Esophagus (tissue), 2 donors: ENCODE data around the gene COL12A1. TPM values are rescaled to one million over a fixed set of nuclear protein-coding genes. Genes with fewer than 3 reads are reported as not detected.

Source experiments
- H3K27ac ChIP-seq, 2 donors: one replicate each; pipeline ENCODE4 v1.5.1; 2013; ENCODE audit warnings: low read depth in 2 of 2, mild to moderate bottlenecking in 2 of 2, inconsistent platforms in 1 of 2, low read length in 1 of 2, moderate library complexity in 1 of 2
- H3K27me3 ChIP-seq, 2 donors: one replicate each; pipeline ENCODE4 v1.6.1; 2013; ENCODE audit warnings: low read length in 2 of 2, control low read depth in 1 of 2, mild to moderate bottlenecking in 1 of 2; ENCODE audit not compliant: insufficient read depth in 2 of 2, control insufficient read depth in 1 of 2
- H3K36me3 ChIP-seq, 2 donors: one replicate each; pipeline ENCODE4 v1.6.1; 2013; ENCODE audit warnings: low read length in 1 of 2; ENCODE audit not compliant: control insufficient read depth in 2 of 2, insufficient read depth in 2 of 2
- H3K4me1 ChIP-seq, 2 donors: one replicate each; pipeline ENCODE4 v1.6.1; 2013; ENCODE audit warnings: low read length in 1 of 2; ENCODE audit not compliant: control insufficient read depth in 2 of 2, insufficient read depth in 2 of 2
- H3K4me3 ChIP-seq, 2 donors: one replicate each; pipeline ENCODE4 v1.5.1; 2013; ENCODE audit warnings: low read length in 2 of 2, mild to moderate bottlenecking in 2 of 2, low read depth in 1 of 2, moderate library complexity in 1 of 2
- H3K9me3 ChIP-seq, 2 donors: one replicate each; pipeline ENCODE4 v1.6.1; 2013; ENCODE audit warnings: mild to moderate bottlenecking in 2 of 2, low read depth in 1 of 2, low read length in 1 of 2, moderate library complexity in 1 of 2; ENCODE audit not compliant: control insufficient read depth in 2 of 2, insufficient read depth in 1 of 2
- WGBS, 2 donors: extraction: QIAGEN DNeasy Blood & Tissue Kit; methylation state at CpG; one replicate each; pipeline ENCODE4 v1.1.7; 2013; 5-methylcytosine and 5-hydroxymethylcytosine counted together
- polyA plus RNA-seq, 2 donors: library from polyadenylated mRNA; stranded (reverse); fragments of 200-250 nt; gene quantifications; one replicate each; pipeline ENCODE4 v1.2.3, GENCODE V29; 2013
- donor health status: healthy with polysubstance abuse.
- donor health status: Bipolar disorder and iron deficiency.

The COL12A1 gene
- polyA plus RNA-seq, 2 donors, result 9.5 to 18.2 TPM

- H3K4me3 ChIP-seq, result no peak overlapping the region
- no peaks in the 10 kb centered on the region for H3K4me1 ChIP-seq
- H3K27ac ChIP-seq, result no peak overlapping the region
- no peaks in the 10 kb centered on the region for H3K9me3 ChIP-seq
- 89 to 93% methylated on average over 4 of the region's 4 CpGs for WGBS, 2 donors
- H3K36me3 ChIP-seq, result peaks cover 2 to 4% of the 10 kb centered on the region in 2 donors
- no peaks in the 10 kb centered on the region for H3K27me3 ChIP-seq
These were observed 27.3 kb upstream of the COL12A1 start for GRCh38 chr6:75233092-75233615.

GRCh38 chr6:75230484-75231325, 24.9 kb upstream of the COL12A1 start:
- Histone ChIP-seq H3K4me3 (no peak overlapping the region), H3K9me3 (no peaks in the 10 kb centered on the region), H3K36me3 (no peaks in the 10 kb centered on the region), H3K27ac (no peak overlapping the region), H3K27me3 (no peaks in the 10 kb centered on the region), H3K4me1 (no peaks in the 10 kb centered on the region)
- 57 to 58% methylated on average over 10 of the region's 10 CpGs for WGBS, 2 donors

- no peak overlapping the region for H3K27ac ChIP-seq
- H3K27me3 ChIP-seq, result no peaks in the 10 kb centered on the region
- H3K4me3 ChIP-seq, result no peak overlapping the region
- H3K4me1 ChIP-seq, result no peaks in the 10 kb centered on the region
- no peaks in the 10 kb centered on the region for H3K9me3 ChIP-seq
- no peaks in the 10 kb centered on the region for H3K36me3 ChIP-seq
- WGBS, 2 donors, result 64 to 71% methylated on average over 6 of the region's 6 CpGs
These were observed 18.6 kb upstream of the COL12A1 start for GRCh38 chr6:75224303-75224926.

GRCh38 chr6:75223428-75223827, 17.6 kb upstream of the COL12A1 start:
- Histone ChIP-seq H3K4me3 (no peak overlapping the region), H3K9me3 (no peaks in the 10 kb centered on the region), H3K27ac (no peak overlapping the region), H3K27me3 (no peaks in the 10 kb centered on the region), H3K36me3 (no peaks in the 10 kb centered on the region), H3K4me1 (no peaks in the 10 kb centered on the region)
- WGBS, 2 donors, result 66% methylated on average over 2 of the region's 2 CpGs

GRCh38 chr6:75222261-75222660, 16.4 kb upstream of the COL12A1 start:
- no peaks in the 10 kb centered on the region for H3K27me3 ChIP-seq
- H3K27ac ChIP-seq, result no peak overlapping the region
- no peaks in the 10 kb centered on the region for H3K36me3 ChIP-seq
- no peak overlapping the region for H3K4me3 ChIP-seq
- H3K9me3 ChIP-seq, result no peaks in the 10 kb centered on the region
- no peaks in the 10 kb centered on the region for H3K4me1 ChIP-seq

DNA sequence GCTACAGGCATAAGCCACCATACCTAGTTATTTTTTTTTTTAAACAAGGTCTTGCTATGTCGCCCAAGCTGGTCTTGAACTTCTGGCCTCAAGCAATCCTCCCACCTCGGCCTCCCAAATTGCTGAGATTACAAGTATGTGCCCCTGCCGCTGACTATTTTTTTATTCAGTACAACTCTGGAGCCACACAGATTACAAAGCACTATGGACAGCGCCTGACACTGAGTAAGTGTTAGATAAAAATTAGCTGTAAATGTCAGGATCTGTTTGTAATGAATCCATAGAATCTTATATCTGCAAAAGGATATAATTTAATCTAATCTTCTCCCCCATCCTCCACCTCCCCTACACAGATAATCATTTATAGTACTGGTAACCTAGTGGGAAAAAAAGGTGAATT, 15.3 kb upstream of the COL12A1 start:
- no peaks in the 10 kb centered on the region for H3K9me3 ChIP-seq
- no peaks in the 10 kb centered on the region for H3K27me3 ChIP-seq
- no peaks in the 10 kb centered on the region for H3K4me1 ChIP-seq
- H3K36me3 ChIP-seq, result no peaks in the 10 kb centered on the region
- no peak overlapping the region for H3K4me3 ChIP-seq
- H3K27ac ChIP-seq, result no peak overlapping the region
- WGBS, 2 donors, result 87 to 92% methylated on average over 4 of the region's 4 CpGs

GRCh38 chr6:75220357-75220756, 14.5 kb upstream of the COL12A1 start:
- 20 to 42% methylated on average over 1 of the region's 1 CpG for WGBS, 2 donors
- no peaks in the 10 kb centered on the region for H3K27me3 ChIP-seq
- H3K4me3 ChIP-seq, result no peak overlapping the region
- no peaks in the 10 kb centered on the region for H3K4me1 ChIP-seq
- H3K9me3 ChIP-seq, result no peaks in the 10 kb centered on the region
- no peaks in the 10 kb centered on the region for H3K36me3 ChIP-seq
- H3K27ac ChIP-seq, result no peak overlapping the region

- Histone ChIP-seq H3K4me3 (no peak overlapping the region), H3K27me3 (no peaks in the 10 kb centered on the region), H3K27ac (no peak overlapping the region), H3K4me1 (no peaks in the 10 kb centered on the region), H3K9me3 (no peaks in the 10 kb centered on the region), H3K36me3 (no peaks in the 10 kb centered on the region)
- 76 to 83% methylated on average over 3 of the region's 3 CpGs for WGBS, 2 donors
These were observed 13.4 kb upstream of the COL12A1 start for GRCh38 chr6:75219263-75219662.

DNA sequence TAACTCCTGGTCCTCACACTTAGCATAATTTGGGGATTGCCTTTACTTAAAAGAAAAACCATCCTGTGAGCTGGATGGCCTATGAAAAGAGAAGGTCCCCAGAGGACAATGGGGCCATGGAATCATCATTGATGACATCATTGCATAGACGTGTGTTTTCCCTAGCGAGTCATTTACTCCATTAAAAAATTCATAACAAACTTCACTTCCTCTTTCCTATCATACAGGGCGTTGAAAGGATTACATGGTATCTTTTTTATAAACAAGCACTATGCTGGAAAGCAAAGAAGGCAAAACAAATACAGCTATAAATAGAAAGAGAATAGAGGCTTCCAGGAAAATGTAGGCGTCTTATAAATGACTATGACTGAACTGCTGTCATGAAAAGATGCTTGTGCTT, 11.3 kb upstream of the COL12A1 start:
- WGBS, 2 donors, result 21 to 28% methylated on average over 4 of the region's 4 CpGs
- Histone ChIP-seq H3K4me3 (no peak overlapping the region), H3K27me3 (no peaks in the 10 kb centered on the region), H3K27ac (no peak overlapping the region), H3K9me3 (no peaks in the 10 kb centered on the region), H3K4me1 (no peaks in the 10 kb centered on the region), H3K36me3 (no peaks in the 10 kb centered on the region)
